GM12801 (cell line): ENCODE data around the gene CACNA1I.

Experiments used
- TF ChIP-seq, protein P1 (sequence below): IDR thresholded peaks from one replicate; pipeline ENCODE4 v1.5.1; 2011; ENCODE audit warnings: control low read depth; ENCODE audit not compliant: insufficient read length; ENCODE audit errors: extremely low read depth

CACNA1I gene

DNA sequence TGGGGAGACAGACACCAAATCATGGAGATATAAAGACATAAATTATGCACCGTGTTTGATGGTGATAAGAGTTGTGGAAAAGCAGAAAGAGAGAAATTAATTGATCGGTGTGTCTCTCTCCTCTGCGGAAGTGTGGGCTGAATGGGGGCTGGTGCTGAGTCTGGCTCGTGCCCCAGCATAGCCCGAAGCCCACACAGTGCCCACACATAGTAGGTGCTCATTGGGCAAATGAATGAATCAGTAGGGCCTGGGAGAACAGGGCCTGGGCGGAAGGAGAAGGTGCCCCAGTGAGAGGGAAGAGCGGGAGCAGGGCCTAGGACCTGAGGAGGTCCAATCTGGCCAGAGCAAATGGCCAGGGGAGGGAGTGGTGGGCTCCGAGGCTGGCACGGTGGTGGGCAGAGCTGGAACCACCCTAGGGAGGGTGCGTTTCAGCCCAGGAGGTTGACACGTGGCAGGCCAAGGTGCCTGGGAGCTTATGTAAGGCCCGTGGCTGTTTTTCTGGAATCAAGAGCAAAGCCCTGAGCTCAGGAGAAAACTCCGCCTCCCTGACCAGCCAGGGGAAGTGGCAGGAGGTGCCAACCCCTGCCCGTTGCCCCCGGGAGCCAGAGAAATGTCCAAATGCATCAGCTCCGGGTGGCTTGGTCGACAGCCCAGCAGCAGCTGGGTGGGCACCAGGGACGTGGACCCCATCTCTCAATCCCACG lies 2.1 kb upstream of the CACNA1I start:
- TF ChIP-seq, protein P1, sequence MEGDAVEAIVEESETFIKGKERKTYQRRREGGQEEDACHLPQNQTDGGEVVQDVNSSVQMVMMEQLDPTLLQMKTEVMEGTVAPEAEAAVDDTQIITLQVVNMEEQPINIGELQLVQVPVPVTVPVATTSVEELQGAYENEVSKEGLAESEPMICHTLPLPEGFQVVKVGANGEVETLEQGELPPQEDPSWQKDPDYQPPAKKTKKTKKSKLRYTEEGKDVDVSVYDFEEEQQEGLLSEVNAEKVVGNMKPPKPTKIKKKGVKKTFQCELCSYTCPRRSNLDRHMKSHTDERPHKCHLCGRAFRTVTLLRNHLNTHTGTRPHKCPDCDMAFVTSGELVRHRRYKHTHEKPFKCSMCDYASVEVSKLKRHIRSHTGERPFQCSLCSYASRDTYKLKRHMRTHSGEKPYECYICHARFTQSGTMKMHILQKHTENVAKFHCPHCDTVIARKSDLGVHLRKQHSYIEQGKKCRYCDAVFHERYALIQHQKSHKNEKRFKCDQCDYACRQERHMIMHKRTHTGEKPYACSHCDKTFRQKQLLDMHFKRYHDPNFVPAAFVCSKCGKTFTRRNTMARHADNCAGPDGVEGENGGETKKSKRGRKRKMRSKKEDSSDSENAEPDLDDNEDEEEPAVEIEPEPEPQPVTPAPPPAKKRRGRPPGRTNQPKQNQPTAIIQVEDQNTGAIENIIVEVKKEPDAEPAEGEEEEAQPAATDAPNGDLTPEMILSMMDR = no peak

DNA sequence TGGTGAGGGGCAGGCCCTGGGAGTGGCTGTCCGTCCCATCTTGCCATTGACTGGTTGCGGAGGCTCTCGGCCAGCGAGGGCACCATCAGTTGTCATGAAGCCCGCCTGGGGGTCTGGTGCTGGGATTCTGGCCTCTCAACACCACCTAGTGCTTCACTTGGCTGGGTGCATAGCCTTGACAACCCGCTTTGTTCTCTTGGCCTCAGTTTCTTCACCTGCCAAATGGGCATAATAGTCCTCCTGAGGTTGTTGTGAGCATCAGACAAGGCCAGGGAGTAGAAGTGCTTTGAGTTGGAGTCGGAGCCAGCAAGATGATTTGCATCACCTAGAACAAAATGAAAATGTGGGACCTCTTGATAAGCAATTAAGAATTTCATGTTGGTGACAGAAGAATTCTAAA lies 1.5 kb upstream of the CACNA1I start:
- TF ChIP-seq, protein P1 = no peak

DNA sequence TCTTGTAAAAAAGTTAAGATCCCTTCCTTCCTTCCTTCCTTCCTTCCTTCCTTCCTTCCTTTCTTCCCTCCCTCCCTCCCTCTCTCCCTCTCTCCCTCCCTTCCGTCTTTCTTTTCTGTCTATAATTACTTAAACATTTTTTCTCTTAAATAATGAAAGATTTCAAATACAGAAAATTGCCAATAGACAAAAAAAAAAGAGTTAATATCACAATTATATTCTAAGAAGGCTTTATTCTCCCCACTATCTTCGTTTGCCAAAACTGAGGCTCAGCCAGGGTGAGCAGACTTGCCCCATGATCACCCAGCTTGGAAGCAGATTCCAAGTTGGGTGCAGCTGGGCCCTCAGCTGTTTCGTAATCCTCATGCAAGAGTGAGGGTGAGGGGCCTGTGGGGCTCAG lies 327 bp upstream of the CACNA1I start:
- TF ChIP-seq, protein P1 = no peak

DNA sequence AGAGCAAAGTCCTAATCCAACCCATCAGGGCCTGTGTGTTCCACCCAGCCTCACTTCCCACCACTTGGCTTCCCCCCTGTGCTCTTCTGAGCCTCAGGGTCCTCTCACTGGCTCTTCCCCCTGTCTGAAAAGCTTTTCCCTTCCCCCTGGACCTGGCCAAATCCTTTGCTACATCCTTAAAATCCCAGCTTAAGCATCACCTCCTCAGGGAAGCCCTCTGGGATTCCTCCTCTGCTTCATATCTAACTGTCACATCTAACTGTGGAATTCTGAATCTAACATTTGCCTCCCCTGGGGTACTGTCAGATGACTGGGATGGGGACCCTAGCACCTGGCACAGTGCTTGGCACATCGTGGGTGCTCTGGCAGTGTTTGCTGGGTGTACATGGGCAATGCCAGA lies 985 bp downstream of the CACNA1I start:
- TF ChIP-seq, protein P1 = no peak

DNA sequence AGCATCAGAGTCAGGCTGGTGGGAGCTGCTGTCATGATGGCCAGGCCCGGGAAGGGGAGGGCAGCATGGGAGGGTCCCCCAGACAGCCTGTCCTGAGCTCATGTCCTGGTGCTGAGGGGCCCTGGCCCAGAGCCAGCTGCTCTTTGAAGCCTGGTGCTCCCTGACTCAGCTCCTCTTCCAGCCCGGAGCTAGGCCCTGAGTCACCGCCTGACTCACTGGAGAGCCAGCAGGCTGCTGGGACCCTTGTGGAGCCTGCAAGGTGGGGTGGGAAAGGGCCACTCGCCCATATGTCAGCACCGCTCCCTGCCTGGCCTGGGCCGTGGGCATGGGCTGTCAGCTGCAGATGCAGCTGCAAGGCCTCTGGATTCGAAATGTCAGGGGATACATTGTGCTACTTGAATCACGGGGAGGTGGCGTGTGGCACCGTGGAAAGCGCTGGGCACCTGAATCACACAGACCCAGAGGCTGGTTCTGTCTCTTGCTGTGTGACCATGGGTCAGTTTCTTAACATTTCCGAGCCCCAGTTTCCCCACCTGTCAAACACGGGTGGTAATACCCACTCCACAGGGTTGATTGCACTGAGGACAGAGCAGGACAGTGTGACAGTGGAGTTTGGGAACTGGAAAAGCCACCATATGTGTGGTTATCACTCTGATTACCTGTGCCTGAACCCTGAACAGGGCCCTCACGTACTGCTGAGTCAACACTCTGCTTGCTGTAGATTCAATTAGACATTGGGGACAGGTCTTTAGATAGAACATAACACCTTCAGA lies 4.4 kb downstream of the CACNA1I start:
- TF ChIP-seq, protein P1 = no peak

DNA sequence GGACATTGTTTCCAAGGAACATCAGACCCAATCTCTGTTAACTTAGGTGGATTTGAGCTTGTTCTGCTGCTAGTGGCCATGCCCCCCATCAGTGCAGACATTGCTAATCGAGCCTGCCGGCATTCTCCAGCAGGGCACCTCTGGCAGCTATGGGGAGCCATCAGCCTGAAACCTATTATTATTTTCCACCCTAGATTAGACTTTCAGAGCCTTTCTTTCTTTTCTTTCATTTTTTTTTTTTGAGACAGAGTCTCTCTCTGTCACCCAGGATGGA lies 4.9 kb downstream of the CACNA1I start:
- TF ChIP-seq, protein P1 = no peak

DNA sequence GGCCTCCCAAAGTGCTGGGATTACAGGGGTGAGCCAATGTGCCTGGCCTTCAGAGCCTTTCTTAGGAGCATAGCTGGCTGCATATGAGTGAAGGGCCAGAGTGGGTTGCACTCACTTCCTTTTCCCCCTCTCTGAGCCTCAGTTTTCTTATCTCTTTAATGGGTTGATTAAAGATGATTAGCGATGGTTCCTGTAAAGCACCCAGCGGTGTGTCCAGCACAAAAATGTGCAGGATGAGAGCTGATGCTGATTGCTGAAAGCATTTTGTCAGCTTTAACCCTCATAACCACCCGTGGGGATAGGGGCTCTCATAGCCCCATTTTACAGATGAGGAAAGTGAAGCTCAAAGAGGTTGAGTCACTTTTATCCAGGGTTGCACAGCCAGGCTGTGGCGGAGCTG lies 5.5 kb downstream of the CACNA1I start:
- TF ChIP-seq, protein P1 = no peak
